Trophoblast cell (in vitro differentiated cells and primary cell): ENCODE data around the gene CRADD.

Experiments used
- DNase-seq, 2 donors: peaks; one replicate each; pipeline ENCODE4 v3.0.0-alpha.2; 2016
- H2AFZ ChIP-seq: 2 replicates; pipeline ENCODE4 v1.6.1; 2013; ENCODE audit warnings: low read length, moderate library complexity, mild to moderate bottlenecking; ENCODE audit not compliant: insufficient read depth, poor library complexity
- H2AK5ac ChIP-seq: 2 replicates; pipeline ENCODE4 v1.6.1; 2013; ENCODE audit warnings: mild to moderate bottlenecking, low read length
- H2BK120ac ChIP-seq: 2 replicates; pipeline ENCODE4 v1.6.1; 2013; ENCODE audit warnings: low read length, mild to moderate bottlenecking, moderate library complexity; ENCODE audit not compliant: insufficient read depth, poor library complexity
- H2BK12ac ChIP-seq: 2 replicates; pipeline ENCODE4 v1.6.1; 2013; ENCODE audit warnings: mild to moderate bottlenecking, low read length, moderate library complexity
- H2BK5ac ChIP-seq: 2 replicates; pipeline ENCODE4 v1.6.1; 2013; ENCODE audit warnings: low read length, low read depth, moderate library complexity, mild to moderate bottlenecking; ENCODE audit not compliant: poor library complexity
- H3K14ac ChIP-seq: 2 replicates; pipeline ENCODE4 v1.6.1; 2013; ENCODE audit warnings: mild to moderate bottlenecking, low read length
- H3K18ac ChIP-seq: 2 replicates; pipeline ENCODE4 v1.6.1; 2013; ENCODE audit warnings: mild to moderate bottlenecking, low read length
- H3K23ac ChIP-seq: 2 replicates; pipeline ENCODE4 v1.6.1; 2013; ENCODE audit warnings: low read length
- H3K27ac ChIP-seq: 2 replicates; pipeline ENCODE4 v1.5.1; 2013; ENCODE audit warnings: low read depth, mild to moderate bottlenecking, inconsistent platforms, low read length, moderate library complexity
- H3K27me3 ChIP-seq: 2 replicates; pipeline ENCODE4 v1.6.1; 2013; ENCODE audit warnings: inconsistent platforms, mild to moderate bottlenecking, low read length, moderate library complexity; ENCODE audit not compliant: insufficient read depth
- H3K36me3 ChIP-seq, 2 experiments: 1 replicate in 1 of 2; 2 replicates in 1 of 2; pipeline ENCODE4 v1.6.1; 2013; ENCODE audit warnings: low read length in 2 of 2, mild to moderate bottlenecking in 2 of 2, moderate library complexity in 1 of 2; ENCODE audit not compliant: insufficient read depth in 2 of 2, control insufficient read depth in 1 of 2
- H3K4ac ChIP-seq: 2 replicates; pipeline ENCODE4 v1.6.1; 2013; ENCODE audit warnings: low read depth, mild to moderate bottlenecking, low read length, moderate library complexity
- H3K4me1 ChIP-seq, 2 experiments: 1 replicate in 1 of 2; 2 replicates in 1 of 2; pipeline ENCODE4 v1.6.1; 2013; ENCODE audit warnings: low read length in 2 of 2, mild to moderate bottlenecking in 2 of 2, moderate library complexity in 1 of 2; ENCODE audit not compliant: insufficient read depth in 2 of 2, control insufficient read depth in 1 of 2
- H3K4me2 ChIP-seq: 2 replicates; pipeline ENCODE4 v1.6.1; 2013; ENCODE audit warnings: inconsistent platforms, mild to moderate bottlenecking, low read length, moderate library complexity
- H3K4me3 ChIP-seq: 2 replicates; pipeline ENCODE4 v1.5.1; 2013; ENCODE audit warnings: mild to moderate bottlenecking, low read depth, low read length, inconsistent platforms
- H3K79me1 ChIP-seq: one replicate; pipeline ENCODE4 v1.6.1; 2013; ENCODE audit warnings: low read length
- H3K79me2 ChIP-seq: 2 replicates; pipeline ENCODE4 v1.6.1; 2013; ENCODE audit warnings: low read length, mild to moderate bottlenecking; ENCODE audit not compliant: control insufficient read depth, insufficient read depth, poor library complexity
- H3K9ac ChIP-seq: 2 replicates; pipeline ENCODE4 v1.6.1; 2013; ENCODE audit warnings: mild to moderate bottlenecking, low read length
- H3K9me3 ChIP-seq: 2 replicates; pipeline ENCODE4 v1.6.1; 2013; ENCODE audit warnings: low read depth, mild to moderate bottlenecking, control low read depth, inconsistent platforms, low read length; ENCODE audit not compliant: insufficient read depth
- H4K12ac ChIP-seq: 2 replicates; pipeline ENCODE4 v1.6.1; 2013; ENCODE audit warnings: low read depth, mild to moderate bottlenecking, low read length, moderate library complexity
- H4K8ac ChIP-seq: 2 replicates; pipeline ENCODE4 v1.6.1; 2013; ENCODE audit warnings: low read depth, mild to moderate bottlenecking, low read length, moderate library complexity
- H4K91ac ChIP-seq: one replicate; pipeline ENCODE4 v1.6.1; 2013; ENCODE audit warnings: low read depth, mild to moderate bottlenecking, low read length, moderate library complexity
- WGBS: extraction: QIAGEN DNeasy Blood & Tissue Kit; methylation state at CpG from one replicate; pipeline ENCODE4 v1.1.7; 2013; ENCODE audit warnings: missing lambda C conversion rate; ENCODE audit not compliant: insufficient read length, insufficient coverage; ENCODE audit errors: extremely low coverage; 5-methylcytosine and 5-hydroxymethylcytosine counted together

The CRADD gene

DNA sequence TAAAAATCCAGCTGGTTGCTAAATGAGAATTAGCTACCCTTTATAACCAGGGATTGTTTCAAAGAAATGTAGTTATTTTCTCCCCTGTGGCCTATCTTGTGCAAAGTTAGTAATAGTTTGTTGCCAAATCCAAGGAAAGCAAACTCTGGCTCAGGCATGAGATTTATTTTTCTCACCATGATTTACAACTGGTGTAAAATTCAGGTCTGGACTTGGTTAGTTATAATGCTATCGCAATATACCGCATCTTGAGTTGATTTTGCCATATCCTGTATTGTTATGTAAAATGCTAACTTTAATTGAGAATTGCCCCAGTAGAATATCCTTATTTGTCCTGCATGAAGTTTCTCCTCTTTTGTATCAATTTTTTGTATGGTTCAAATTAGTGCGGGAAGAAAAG lies 135.5 kb downstream of the CRADD start:
- Histone ChIP-seq H3K36me3 (no peaks in the 10 kb centered on the region), H3K79me2 (no peaks in the 10 kb centered on the region), H2BK120ac (no peak overlapping the region), H3K23ac (no peak overlapping the region), H3K27ac (no peak overlapping the region), H2BK12ac (no peak overlapping the region), H3K27me3 (no peaks in the 10 kb centered on the region), H2AK5ac (no peak overlapping the region), H4K8ac (no peak overlapping the region), H3K18ac (no peak overlapping the region), H3K4ac (no peak overlapping the region), H2BK5ac (no peak overlapping the region), H4K12ac (no peak overlapping the region), H2AFZ (no peak overlapping the region), H3K4me1 (peaks cover 0 to 2% of the 10 kb centered on the region in 2 experiments), H4K91ac (no peak overlapping the region), H3K4me2 (no peak overlapping the region), H3K9me3 (no peaks in the 10 kb centered on the region), H3K79me1 (no peaks in the 10 kb centered on the region), H3K14ac (no peak overlapping the region), H3K4me3 (no peak overlapping the region), H3K9ac (no peak overlapping the region)
- no CpG with 5 or more reads among the region's 3 CpGs for WGBS
- no peak for DNase-seq

DNA sequence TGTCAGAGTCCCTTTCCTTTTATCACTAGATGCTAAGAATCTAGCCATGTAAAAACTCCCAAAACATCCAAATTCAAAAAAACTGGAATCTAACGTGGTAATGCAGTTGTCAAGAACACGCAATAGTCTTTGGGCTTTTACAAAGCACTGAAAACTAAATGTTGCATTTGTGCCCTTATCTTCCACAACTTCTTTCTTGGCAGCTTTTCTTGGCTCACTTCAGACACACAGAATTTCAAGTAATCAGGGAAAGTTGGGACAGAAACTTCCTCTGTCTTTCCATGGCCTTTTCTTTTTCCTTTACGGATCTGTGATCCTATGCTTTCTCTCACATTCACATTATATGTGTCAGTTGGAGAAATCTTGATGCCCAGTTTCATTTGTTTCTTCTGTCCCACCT lies 136.0 kb downstream of the CRADD start:
- DNase-seq = no peak
- no peak overlapping the region for H4K91ac ChIP-seq

DNA sequence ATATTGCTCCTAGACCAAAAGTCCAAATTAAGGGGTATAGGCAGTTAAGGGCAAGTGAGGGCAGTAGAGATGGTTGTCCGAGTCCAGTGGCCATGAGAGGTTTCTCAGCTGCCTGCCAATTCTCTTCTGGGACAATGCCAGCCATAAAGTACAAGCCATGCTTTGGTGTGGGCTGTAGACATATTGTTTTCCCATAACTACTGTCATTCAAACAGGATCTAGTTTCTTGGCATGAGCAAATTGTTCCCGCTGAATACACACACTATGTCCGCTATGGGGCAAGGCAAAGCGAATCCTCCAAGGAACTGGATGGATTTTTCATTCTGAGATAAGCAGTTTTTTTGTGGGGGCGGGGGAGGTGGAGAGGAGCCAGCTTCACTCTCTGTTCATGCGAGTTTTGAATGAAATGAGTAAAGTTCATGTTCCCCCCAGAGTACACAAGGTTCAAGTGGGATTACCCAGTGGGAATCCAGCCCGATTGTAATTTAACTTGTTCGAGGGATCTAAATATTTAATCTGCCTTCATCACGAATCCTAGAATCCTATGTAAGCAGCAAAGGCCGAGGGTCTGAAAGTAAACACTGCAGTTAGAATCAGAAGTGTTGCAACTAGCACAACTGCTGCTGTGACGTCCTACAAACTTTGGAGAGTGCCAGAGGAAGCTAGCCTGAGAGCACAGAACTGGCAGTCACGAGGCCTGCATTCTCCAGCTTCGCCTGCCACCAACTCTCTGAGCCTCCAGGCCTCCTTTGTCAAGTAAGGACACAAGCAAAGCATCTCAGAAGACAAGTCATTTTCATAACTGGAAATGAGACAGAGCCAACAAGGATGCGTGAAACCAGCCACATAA lies 137.0 kb downstream of the CRADD start:
- Histone ChIP-seq H3K4ac (no peak overlapping the region), H4K12ac (no peak overlapping the region), H3K4me1 (peaks cover 4 to 7% of the 10 kb centered on the region in 2 experiments), H3K79me1 (no peaks in the 10 kb centered on the region), H2BK120ac (no peak overlapping the region), H3K23ac (no peak overlapping the region), H3K36me3 (no peaks in the 10 kb centered on the region), H3K9ac (no peak overlapping the region), H3K4me3 (no peak overlapping the region), H2BK5ac (no peak overlapping the region), H2BK12ac (peak overlapping the region; percentile 24), H3K27ac (no peak overlapping the region), H3K79me2 (no peaks in the 10 kb centered on the region), H2AK5ac (no peak overlapping the region), H4K8ac (no peak overlapping the region), H4K91ac (no peak overlapping the region), H3K9me3 (no peaks in the 10 kb centered on the region), H3K27me3 (no peaks in the 10 kb centered on the region), H3K14ac (no peak overlapping the region), H2AFZ (no peak overlapping the region), H3K18ac (no peak overlapping the region), H3K4me2 (no peak overlapping the region)
- WGBS = no CpG with 5 or more reads among the region's 14 CpGs
- no peak for DNase-seq

More for the DNA sequence above, 136.0 kb downstream of the CRADD start:
- Histone ChIP-seq H4K12ac (no peak overlapping the region), H3K27me3 (no peaks in the 10 kb centered on the region), H3K79me1 (no peaks in the 10 kb centered on the region), H2BK5ac (no peak overlapping the region), H3K9me3 (no peaks in the 10 kb centered on the region), H3K36me3 (no peaks in the 10 kb centered on the region), H3K14ac (no peak overlapping the region), H2AFZ (no peak overlapping the region), H2BK120ac (no peak overlapping the region), H4K8ac (no peak overlapping the region), H3K4me1 (peaks cover 0 to 3% of the 10 kb centered on the region in 2 experiments), H3K4ac (no peak overlapping the region), H2BK12ac (no peak overlapping the region), H3K23ac (no peak overlapping the region), H3K27ac (no peak overlapping the region), H3K4me3 (no peak overlapping the region), H3K4me2 (no peak overlapping the region), H3K9ac (no peak overlapping the region), H3K18ac (no peak overlapping the region), H3K79me2 (no peaks in the 10 kb centered on the region), H2AK5ac (no peak overlapping the region)
- WGBS = no CpG with 5 or more reads among the region's 3 CpGs

DNA sequence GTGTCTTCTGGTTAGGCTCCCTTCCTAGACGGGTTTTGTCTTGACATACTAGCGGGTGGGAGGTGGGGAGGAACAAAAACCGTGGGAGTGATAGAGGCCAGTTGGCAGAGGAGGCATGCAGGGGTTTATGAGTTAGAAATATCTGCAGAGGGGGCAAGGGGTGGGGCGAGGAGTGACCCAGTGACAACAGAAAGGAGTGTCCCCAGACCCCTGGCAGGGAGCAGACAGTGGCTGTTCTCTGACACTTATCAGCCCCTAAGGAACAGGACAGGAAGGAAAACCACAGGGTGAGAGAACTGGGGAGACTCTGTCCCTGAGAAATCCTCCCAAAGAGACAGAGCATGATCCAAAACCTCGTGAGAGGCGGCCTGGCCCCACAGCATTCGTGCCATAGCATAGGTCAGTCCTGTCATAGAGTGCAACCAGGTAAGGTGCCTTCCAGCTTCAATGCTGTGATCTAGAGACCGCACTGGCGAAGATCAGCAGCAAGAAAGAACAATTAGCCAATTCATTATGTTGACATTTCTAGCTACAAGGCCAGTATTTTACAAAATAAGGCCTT lies 141.4 kb downstream of the CRADD start:
- Histone ChIP-seq H2BK12ac (no peak overlapping the region), H3K27me3 (no peaks in the 10 kb centered on the region), H3K27ac (no peak overlapping the region), H2BK5ac (no peak overlapping the region), H3K14ac (no peak overlapping the region), H3K79me2 (no peaks in the 10 kb centered on the region), H3K18ac (no peak overlapping the region), H4K8ac (no peak overlapping the region), H3K23ac (no peak overlapping the region), H2AK5ac (no peak overlapping the region), H4K91ac (no peak overlapping the region), H3K36me3 (no peaks in the 10 kb centered on the region), H3K9ac (no peak overlapping the region), H3K4me1 (peaks cover 4 to 5% of the 10 kb centered on the region in 2 experiments), H3K79me1 (no peaks in the 10 kb centered on the region), H3K4ac (no peak overlapping the region), H2BK120ac (no peak overlapping the region), H4K12ac (no peak overlapping the region), H2AFZ (peak overlapping the region; percentile 18), H3K9me3 (no peaks in the 10 kb centered on the region), H3K4me2 (no peak overlapping the region), H3K4me3 (no peak overlapping the region)
- no peak for DNase-seq
- WGBS = no CpG with 5 or more reads among the region's 9 CpGs
